ENCODE measurements around the gene TET2. TPM values are rescaled to one million over a fixed set of nuclear protein-coding genes. Genes with fewer than 3 reads are reported as not detected.

TET2 gene
- total RNA-seq, 1 experiment from 2014 or later = 25.2 TPM

- H3K9me3 ChIP-seq (replicated peaks) = no peaks in the 10 kb centered on the region
- peaks cover 6% of the 10 kb centered on the region; the same call in 1 of the 2 replicates for H3K36me3 ChIP-seq
- no peaks in the 10 kb centered on the region for H3K27me3 ChIP-seq
- no peak overlapping the region for H3K4me3 ChIP-seq
- DNase-seq = no peak
- H3K4me1 ChIP-seq = no peaks in the 10 kb centered on the region
- H3K27ac ChIP-seq = no peak overlapping the region
These were observed 61.9 kb downstream of the TET2 start for GRCh38 chr4:105208561-105208960.

- H3K27me3 ChIP-seq = no peaks in the 10 kb centered on the region
- no peak overlapping the region for H3K27ac ChIP-seq
- H3K9me3 ChIP-seq (replicated peaks) = no peaks in the 10 kb centered on the region
- no peak for DNase-seq
- no peak overlapping the region for H3K4me3 ChIP-seq
- no peaks in the 10 kb centered on the region for H3K4me1 ChIP-seq
- H3K36me3 ChIP-seq = peaks cover 6% of the 10 kb centered on the region; the same call in 1 of the 2 replicates
These were observed 64.2 kb downstream of the TET2 start for GRCh38 chr4:105210916-105211315.

DNA sequence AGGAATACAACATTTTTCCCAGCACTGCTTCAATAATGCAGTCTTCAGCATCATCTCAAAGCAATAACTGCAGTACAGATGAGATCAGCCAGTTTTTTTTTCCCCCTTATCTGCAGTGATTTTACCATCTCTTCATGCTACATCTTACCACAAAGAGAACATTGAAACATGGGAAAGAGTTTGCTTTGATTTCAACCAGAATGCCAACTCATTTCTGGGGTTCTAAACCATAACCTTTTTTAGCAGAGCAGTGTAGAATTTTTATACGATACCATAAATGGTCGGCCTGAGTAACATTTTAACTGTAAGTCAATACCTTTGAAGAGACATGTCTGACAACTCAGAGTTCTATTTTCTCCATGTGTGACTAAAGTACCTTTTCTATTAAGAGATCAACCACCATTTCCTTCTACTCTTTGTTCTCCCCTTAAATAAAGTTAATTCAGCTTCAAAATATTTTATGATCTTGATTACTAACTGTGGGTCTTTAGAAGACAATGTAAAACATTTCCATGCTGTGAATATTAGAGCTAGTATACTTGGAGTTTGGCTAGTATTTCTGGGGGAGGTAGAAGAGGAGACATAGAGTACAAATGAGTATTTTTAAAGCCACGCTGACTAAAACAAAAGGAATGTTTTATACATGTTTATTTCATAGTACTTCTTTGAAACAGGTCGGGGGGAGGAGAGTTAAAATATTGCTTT, 69.1 kb downstream of the TET2 start:
- Histone ChIP-seq H3K27ac (no peak overlapping the region), H3K4me1 (no peaks in the 10 kb centered on the region), H3K4me3 (no peak overlapping the region), H3K27me3 (no peaks in the 10 kb centered on the region), H3K36me3 (no peaks in the 10 kb centered on the region), H3K9me3 (replicated peaks) (no peaks in the 10 kb centered on the region)
- DNase-seq = no peak

DNA sequence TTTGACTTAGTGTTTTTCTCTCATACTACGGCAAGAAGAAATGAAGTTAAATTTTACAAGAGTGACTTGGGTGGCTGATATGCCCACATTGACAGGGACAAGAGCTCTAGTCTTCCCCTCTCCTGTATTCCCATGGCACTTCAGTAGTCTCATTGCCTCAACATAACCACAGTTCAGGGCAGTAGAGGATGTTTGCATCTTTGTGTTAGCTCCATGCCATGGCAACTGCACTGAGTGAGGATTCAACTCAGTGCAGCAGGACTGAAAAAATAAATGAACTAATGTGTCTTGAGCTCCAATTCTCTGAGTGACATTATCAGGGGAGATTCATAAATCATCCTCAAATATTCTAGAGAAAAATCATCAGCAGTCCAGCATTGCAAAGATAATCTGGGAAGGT, 78.8 kb downstream of the TET2 start:
- Histone ChIP-seq H3K4me1 (no peaks in the 10 kb centered on the region), H3K4me3 (no peak overlapping the region), H3K27ac (no peak overlapping the region), H3K36me3 (no peaks in the 10 kb centered on the region), H3K9me3 (replicated peaks) (no peaks in the 10 kb centered on the region; the same call in 1 of the 2 replicates), H3K27me3 (no peaks in the 10 kb centered on the region)
- DNase-seq = no peak

- H3K4me1 ChIP-seq = no peaks in the 10 kb centered on the region
- no peak for DNase-seq
These were observed 80.4 kb downstream of the TET2 start for GRCh38 chr4:105227054-105227453.

DNA sequence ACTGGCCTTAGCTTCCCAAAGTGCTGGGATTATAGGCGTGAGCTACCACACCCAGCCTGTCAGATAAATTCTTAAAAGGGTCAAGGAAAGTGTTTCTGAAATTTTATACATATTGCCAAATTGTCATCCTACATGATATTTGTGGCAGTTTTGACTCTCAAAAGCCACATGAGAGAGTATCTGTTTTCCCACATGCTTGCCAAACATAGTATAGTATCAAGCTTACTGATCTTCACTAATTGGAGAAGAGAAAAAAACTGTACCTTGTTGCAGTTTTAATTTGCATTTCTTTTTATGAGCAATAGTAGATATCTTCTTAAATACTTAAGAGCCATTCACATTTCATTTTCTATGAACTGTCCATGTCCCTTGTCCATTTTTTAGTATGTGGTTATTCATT, 83.6 kb downstream of the TET2 start:
- Histone ChIP-seq H3K4me1 (0 out of 2 replicates have a peak, but pooled peaks cover 3% of the 10 kb centered on the region), H3K27me3 (no peaks in the 10 kb centered on the region), H3K9me3 (replicated peaks) (no peaks in the 10 kb centered on the region), H3K4me3 (no peak overlapping the region), H3K27ac (no peak overlapping the region), H3K36me3 (peaks cover 10% of the 10 kb centered on the region; the same call in 1 of the 2 replicates)
- no peak for DNase-seq

More at GRCh38 chr4:105227054-105227453, 80.4 kb downstream of the TET2 start:
- H3K27me3 ChIP-seq = no peaks in the 10 kb centered on the region
- no peaks in the 10 kb centered on the region for H3K36me3 ChIP-seq
- H3K9me3 ChIP-seq (replicated peaks) = no peaks in the 10 kb centered on the region
- H3K4me3 ChIP-seq = no peak overlapping the region
- no peak overlapping the region for H3K27ac ChIP-seq

GRCh38 chr4:105232374-105232773, 85.7 kb downstream of the TET2 start:
- Histone ChIP-seq H3K27me3 (no peaks in the 10 kb centered on the region), H3K9me3 (replicated peaks) (no peaks in the 10 kb centered on the region), H3K4me1 (0 out of 2 replicates have a peak, but pooled peaks cover 3% of the 10 kb centered on the region), H3K36me3 (peaks cover 29% of the 10 kb centered on the region; the same call in 1 of the 2 replicates), H3K4me3 (no peak overlapping the region), H3K27ac (no peak overlapping the region)
- peak; percentile 9 to 62 for DNase-seq

GRCh38 chr4:105234582-105234981, 87.9 kb downstream of the TET2 start:
- no peaks in the 10 kb centered on the region for H3K9me3 ChIP-seq (replicated peaks)
- no peak overlapping the region for H3K27ac ChIP-seq
- no peak overlapping the region for H3K4me3 ChIP-seq
- no peaks in the 10 kb centered on the region for H3K27me3 ChIP-seq
- H3K4me1 ChIP-seq = 0 out of 2 replicates have a peak, but pooled peaks cover 3% of the 10 kb centered on the region
- peaks cover 39% of the 10 kb centered on the region for H3K36me3 ChIP-seq
- no peak for DNase-seq

GRCh38 chr4:105236202-105236915, 89.7 kb downstream of the TET2 start:
- peaks cover 43% of the 10 kb centered on the region for H3K36me3 ChIP-seq
- H3K4me3 ChIP-seq = no peak overlapping the region
- no peaks in the 10 kb centered on the region for H3K27me3 ChIP-seq
- H3K9me3 ChIP-seq (replicated peaks) = no peaks in the 10 kb centered on the region
- no peak overlapping the region for H3K27ac ChIP-seq
- DNase-seq = no peak
- H3K4me1 ChIP-seq = 0 out of 2 replicates have a peak, but pooled peaks cover 3% of the 10 kb centered on the region

DNA sequence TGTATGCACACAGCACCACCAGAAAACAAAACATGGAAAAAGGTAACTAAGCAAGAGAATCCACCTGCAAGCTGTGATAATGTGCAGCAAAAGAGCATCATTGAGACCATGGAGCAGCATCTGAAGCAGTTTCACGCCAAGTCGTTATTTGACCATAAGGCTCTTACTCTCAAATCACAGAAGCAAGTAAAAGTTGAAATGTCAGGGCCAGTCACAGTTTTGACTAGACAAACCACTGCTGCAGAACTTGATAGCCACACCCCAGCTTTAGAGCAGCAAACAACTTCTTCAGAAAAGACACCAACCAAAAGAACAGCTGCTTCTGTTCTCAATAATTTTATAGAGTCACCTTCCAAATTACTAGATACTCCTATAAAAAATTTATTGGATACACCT, 90.2 kb downstream of the TET2 start:
- Histone ChIP-seq H3K9me3 (replicated peaks) (no peaks in the 10 kb centered on the region), H3K4me3 (no peak overlapping the region), H3K27ac (no peak overlapping the region), H3K36me3 (peaks cover 43% of the 10 kb centered on the region), H3K4me1 (0 out of 2 replicates have a peak, but pooled peaks cover 3% of the 10 kb centered on the region), H3K27me3 (no peaks in the 10 kb centered on the region)
- DNase-seq = no peak

DNA sequence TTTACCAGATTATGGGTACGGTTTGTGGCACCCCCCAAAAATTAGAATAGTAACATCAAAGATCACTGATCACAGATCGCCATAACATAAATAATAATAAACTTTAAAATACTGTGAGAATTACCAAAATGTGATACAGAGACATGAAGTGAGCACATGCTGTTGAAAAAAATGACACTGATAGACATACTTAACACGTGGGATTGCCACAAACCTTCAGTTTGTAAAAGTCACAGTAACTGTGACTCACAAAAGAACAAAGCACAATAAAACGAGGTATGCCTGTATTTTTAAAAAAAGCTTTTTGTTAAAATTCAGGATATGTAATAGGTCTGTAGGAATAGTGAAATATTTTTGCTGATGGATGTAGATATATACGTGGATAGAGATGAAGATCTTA, 93.4 kb downstream of the TET2 start:
- DNase-seq = no peak
- H3K27me3 ChIP-seq = no peaks in the 10 kb centered on the region
- H3K36me3 ChIP-seq = peaks cover 38% of the 10 kb centered on the region
- no peaks in the 10 kb centered on the region for H3K9me3 ChIP-seq (replicated peaks)
- H3K4me1 ChIP-seq = no peaks in the 10 kb centered on the region
- H3K4me3 ChIP-seq = no peak overlapping the region
- no peak overlapping the region for H3K27ac ChIP-seq

DNA sequence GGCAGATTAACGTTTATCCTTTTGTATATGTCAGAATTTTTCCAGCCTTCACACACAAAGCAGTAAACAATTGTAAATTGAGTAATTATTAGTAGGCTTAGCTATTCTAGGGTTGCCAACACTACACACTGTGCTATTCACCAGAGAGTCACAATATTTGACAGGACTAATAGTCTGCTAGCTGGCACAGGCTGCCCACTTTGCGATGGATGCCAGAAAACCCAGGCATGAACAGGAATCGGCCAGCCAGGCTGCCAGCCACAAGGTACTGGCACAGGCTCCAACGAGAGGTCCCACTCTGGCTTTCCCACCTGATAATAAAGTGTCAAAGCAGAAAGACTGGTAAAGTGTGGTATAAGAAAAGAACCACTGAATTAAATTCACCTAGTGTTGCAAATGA, 94.8 kb downstream of the TET2 start:
- H3K4me1 ChIP-seq = no peaks in the 10 kb centered on the region
- no peak for DNase-seq
- H3K4me3 ChIP-seq = no peak overlapping the region
- peaks cover 25% of the 10 kb centered on the region for H3K36me3 ChIP-seq
- H3K9me3 ChIP-seq (replicated peaks) = no peaks in the 10 kb centered on the region
- no peak overlapping the region for H3K27ac ChIP-seq
- no peaks in the 10 kb centered on the region for H3K27me3 ChIP-seq

- H3K4me3 ChIP-seq = no peak overlapping the region
- H3K9me3 ChIP-seq (replicated peaks) = no peaks in the 10 kb centered on the region
- H3K27me3 ChIP-seq = no peaks in the 10 kb centered on the region
- H3K4me1 ChIP-seq = no peaks in the 10 kb centered on the region
- peaks cover 17% of the 10 kb centered on the region for H3K36me3 ChIP-seq
- DNase-seq = no peak
- H3K27ac ChIP-seq = no peak overlapping the region
These were observed 96.8 kb downstream of the TET2 start for GRCh38 chr4:105243446-105243845.

- H3K4me1 ChIP-seq = no peaks in the 10 kb centered on the region
- peaks cover 6% of the 10 kb centered on the region; the same call in 1 of the 2 replicates for H3K36me3 ChIP-seq
- H3K27me3 ChIP-seq = no peaks in the 10 kb centered on the region
- no peak overlapping the region for H3K4me3 ChIP-seq
- no peak for DNase-seq
- H3K27ac ChIP-seq = no peak overlapping the region
- H3K9me3 ChIP-seq (replicated peaks) = no peaks in the 10 kb centered on the region
These were observed 100.0 kb downstream of the TET2 start for GRCh38 chr4:105246712-105247111.

GRCh38 chr4:105248613-105249012, 101.9 kb downstream of the TET2 start:
- H3K36me3 ChIP-seq = peaks cover 6% of the 10 kb centered on the region; the same call in 1 of the 2 replicates
- H3K27me3 ChIP-seq = no peaks in the 10 kb centered on the region
- no peak overlapping the region for H3K27ac ChIP-seq
- no peak overlapping the region for H3K4me3 ChIP-seq
- no peaks in the 10 kb centered on the region for H3K4me1 ChIP-seq
- no peaks in the 10 kb centered on the region for H3K9me3 ChIP-seq (replicated peaks)
- DNase-seq = no peak
